Breast epithelium (tissue), 3 donors: ENCODE measurements around the gene RAMACL.
"Not testable (repeated sequence)": the region's sequence is repeated elsewhere in the genome, so short reads cannot be mapped to it uniquely, and the experiment has no call there.

Experiments used
- CTCF ChIP-seq, 3 donors: fragments of 450-650 bp; IDR thresholded peaks; one replicate each; pipeline ENCODE4 v1.5.1; 2016 to 2017; ENCODE audit warnings: antibody characterized with exemption in 3 of 3, mild to moderate bottlenecking in 3 of 3, moderate library complexity in 3 of 3
- POLR2AphosphoS5 ChIP-seq, 3 donors: sonication (generic); formaldehyde crosslinking; IDR thresholded peaks; one replicate each; pipeline ENCODE4 v1.6.1; 2017; ENCODE audit warnings: antibody characterized with exemption in 3 of 3

- TF ChIP-seq CTCF, POLR2AphosphoS5 (IDR thresholded peaks at IDR 0.05): not testable (repeated sequence)
Observed at GRCh38 chr6:166539011-166539385, 47.5 kb downstream of the RAMACL start.
